Measurements from ENCODE around the gene ACBD5. TPM values are rescaled to one million over a fixed set of nuclear protein-coding genes. Genes with fewer than 3 reads are reported as not detected.

Gene ACBD5
- total RNA-seq, 1 experiment from 2014 or later, result 21.1 TPM

DNA sequence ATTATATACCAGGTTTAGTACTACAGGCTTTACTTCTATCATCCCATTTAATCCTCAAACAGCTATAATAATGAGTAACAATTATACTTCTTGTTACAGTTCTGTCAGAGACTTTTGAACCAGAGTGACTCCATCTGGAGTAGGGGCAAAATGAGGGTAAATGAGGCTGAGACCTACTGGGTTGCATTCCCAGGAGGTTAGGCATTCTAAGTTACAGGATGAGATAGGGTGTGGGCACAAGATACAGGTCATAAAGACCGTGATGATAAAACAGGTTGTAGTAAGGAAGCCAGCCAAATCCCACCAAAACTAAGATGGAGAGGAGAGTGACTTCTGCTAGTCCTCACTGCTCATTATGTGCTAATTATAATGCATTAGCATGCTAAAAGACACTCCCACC is 90.3 kb downstream of the ACBD5 start:
- no peak for DNase-seq
- no peaks in the 10 kb centered on the region for H3K27me3 ChIP-seq
- H3K9me3 ChIP-seq (replicated peaks), result no peaks in the 10 kb centered on the region
- no peaks in the 10 kb centered on the region for H3K4me1 ChIP-seq
- peaks cover 48% of the 10 kb centered on the region for H3K36me3 ChIP-seq
- no peak overlapping the region for H3K27ac ChIP-seq
- no peak overlapping the region for H3K4me3 ChIP-seq

DNA sequence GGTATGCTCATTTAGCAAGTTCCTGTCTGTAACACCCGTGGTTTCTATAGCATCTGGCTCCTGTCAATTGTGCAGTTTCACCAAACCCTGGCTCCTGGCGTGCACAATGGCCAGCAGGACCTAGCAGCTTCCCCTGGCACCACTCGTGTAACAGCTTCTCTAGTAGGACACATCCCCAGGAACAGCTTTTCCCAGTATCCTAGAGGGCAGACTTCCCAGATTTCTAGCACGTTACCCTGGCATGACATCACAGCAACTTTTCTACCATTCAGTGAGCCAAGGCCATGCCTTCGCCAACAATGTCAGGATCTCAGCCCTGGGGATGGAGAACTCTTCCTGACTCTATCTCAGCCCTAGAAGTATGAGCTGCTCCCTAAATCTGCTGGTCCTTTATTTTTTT is 92.9 kb downstream of the ACBD5 start:
- no peak overlapping the region for H3K4me3 ChIP-seq
- H3K4me1 ChIP-seq, result no peaks in the 10 kb centered on the region
- H3K9me3 ChIP-seq (replicated peaks), result no peaks in the 10 kb centered on the region
- no peak for DNase-seq
- no peak overlapping the region for H3K27ac ChIP-seq
- peaks cover 74% of the 10 kb centered on the region for H3K36me3 ChIP-seq
- no peaks in the 10 kb centered on the region for H3K27me3 ChIP-seq

DNA sequence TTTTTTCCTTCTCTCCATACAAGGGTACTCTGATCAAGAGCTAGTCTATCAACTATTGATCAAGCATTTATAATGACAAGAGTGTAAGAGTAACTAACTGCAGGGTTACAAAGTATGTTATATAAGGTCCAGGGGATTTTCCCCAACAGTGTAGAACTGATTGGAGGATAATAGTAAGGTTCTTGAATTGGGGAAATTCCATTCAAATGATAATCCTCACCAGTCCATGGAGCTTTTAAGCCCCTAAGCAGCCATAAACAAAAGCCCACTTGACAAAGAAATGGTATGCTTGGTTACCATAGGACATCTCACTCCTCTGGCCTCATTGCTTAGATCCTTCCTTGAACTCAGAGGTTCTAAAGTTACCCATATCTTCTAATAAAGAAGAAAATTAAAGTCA is 94.7 kb downstream of the ACBD5 start:
- H3K27ac ChIP-seq, result no peak overlapping the region
- H3K4me1 ChIP-seq, result no peaks in the 10 kb centered on the region
- no peaks in the 10 kb centered on the region for H3K27me3 ChIP-seq
- peaks cover 89% of the 10 kb centered on the region for H3K36me3 ChIP-seq
- no peaks in the 10 kb centered on the region for H3K9me3 ChIP-seq (replicated peaks)
- no peak for DNase-seq
- H3K4me3 ChIP-seq, result no peak overlapping the region

Other genes starting within 250 kb of the ACBD5 start
- gene ANKRD26, start 140.3 kb downstream of the ACBD5 start, total RNA-seq (2014; rRNA removed; shearing (Covaris generic)), result 10.2 and 13.9 TPM in 2 replicates
- gene YME1L1, start 86.4 kb downstream of the ACBD5 start, total RNA-seq (2014; rRNA removed; shearing (Covaris generic)), result 239 and 288 TPM in 2 replicates
- 78.8 and 86.7 TPM in 2 replicates for gene MASTL, start 85.4 kb downstream of the ACBD5 start, total RNA-seq (2014; rRNA removed; shearing (Covaris generic))